Measurements from ENCODE around the gene PKNOX2.

Gene PKNOX2

GRCh38 chr11:125401235-125401634 is 236.7 kb downstream of the PKNOX2 start:
- Histone ChIP-seq H3K9me3 (no peaks in the 10 kb centered on the region), H3K4me1 (ENCODE audit: control insufficient read depth in 1 of 2, insufficient read depth in 1 of 2, low read depth in 1 of 2, low read length in 1 of 2) (no peaks in the 10 kb centered on the region), H3K27ac (no peak overlapping the region), H3K27me3 (peaks cover 71% of the 10 kb centered on the region), H3K4me3 (ENCODE audit: low read depth in 1 of 2, low read length in 1 of 2) (no peak overlapping the region), H3K36me3 (no peaks in the 10 kb centered on the region)
- TF ChIP-seq CTCF (IDR thresholded peaks at IDR 0.05) = no peak

GRCh38 chr11:125401746-125402145 is 237.2 kb downstream of the PKNOX2 start:
- Histone ChIP-seq H3K27me3 (peaks cover 73% of the 10 kb centered on the region), H3K27ac (no peak overlapping the region), H3K36me3 (no peaks in the 10 kb centered on the region), H3K9me3 (no peaks in the 10 kb centered on the region), H3K4me1 (ENCODE audit: control insufficient read depth in 1 of 2, insufficient read depth in 1 of 2, low read depth in 1 of 2, low read length in 1 of 2) (no peaks in the 10 kb centered on the region), H3K4me3 (ENCODE audit: low read depth in 1 of 2, low read length in 1 of 2) (no peak overlapping the region)
- TF ChIP-seq CTCF (IDR thresholded peaks at IDR 0.05) = no peak

GRCh38 chr11:125402435-125402834 is 237.9 kb downstream of the PKNOX2 start:
- H3K9me3 ChIP-seq = no peaks in the 10 kb centered on the region
- H3K36me3 ChIP-seq = no peaks in the 10 kb centered on the region
- no peaks in the 10 kb centered on the region for H3K4me1 ChIP-seq (ENCODE audit: control insufficient read depth in 1 of 2, insufficient read depth in 1 of 2, low read depth in 1 of 2, low read length in 1 of 2)
- peaks cover 75% of the 10 kb centered on the region for H3K27me3 ChIP-seq
- no peak overlapping the region for H3K4me3 ChIP-seq (ENCODE audit: low read depth in 1 of 2, low read length in 1 of 2)
- no peak for TF ChIP-seq CTCF (IDR thresholded peaks at IDR 0.05)
- H3K27ac ChIP-seq = no peak overlapping the region

GRCh38 chr11:125404157-125404810 is 239.7 kb downstream of the PKNOX2 start:
- no peaks in the 10 kb centered on the region for H3K9me3 ChIP-seq
- no peaks in the 10 kb centered on the region for H3K4me1 ChIP-seq (ENCODE audit: control insufficient read depth in 1 of 2, insufficient read depth in 1 of 2, low read depth in 1 of 2, low read length in 1 of 2)
- no peak overlapping the region for H3K27ac ChIP-seq
- peaks cover 88% of the 10 kb centered on the region for H3K27me3 ChIP-seq
- H3K4me3 ChIP-seq (ENCODE audit: low read depth in 1 of 2, low read length in 1 of 2) = no peak overlapping the region
- TF ChIP-seq CTCF (IDR thresholded peaks at IDR 0.05) = no peak
- H3K36me3 ChIP-seq = no peaks in the 10 kb centered on the region

GRCh38 chr11:125404811-125405790 is 240.6 kb downstream of the PKNOX2 start:
- Histone ChIP-seq H3K4me1 (ENCODE audit: control insufficient read depth in 1 of 2, insufficient read depth in 1 of 2, low read depth in 1 of 2, low read length in 1 of 2) (no peaks in the 10 kb centered on the region), H3K27me3 (peaks cover 91% of the 10 kb centered on the region), H3K9me3 (no peaks in the 10 kb centered on the region), H3K4me3 (ENCODE audit: low read depth in 1 of 2, low read length in 1 of 2) (no peak overlapping the region), H3K27ac (no peak overlapping the region), H3K36me3 (no peaks in the 10 kb centered on the region)
- peak; percentile 75 for TF ChIP-seq CTCF (IDR thresholded peaks at IDR 0.05)
